IMR-90 (cell line): ENCODE measurements around the gene DENND10. TPM values are rescaled to one million over a fixed set of nuclear protein-coding genes. Genes with fewer than 3 reads are reported as not detected.

Experiments
- ATAC-seq: fragments of 200-7000 bp; cut with Tn5 transposase; 2 replicates; pipeline ENCODE4 v1.9.1; 2020; ENCODE audit warnings: low read depth, mild to moderate bottlenecking, moderate library complexity
- BruUV-seq: library from RNA; stranded (reverse); fragments of 400-500 nt; replicated peaks from 2 replicates; lab custom pipeline; 2021; lab: Mats Ljungman, UMichigan
- CTCF ChIA-PET: fragments of 300-600 bp; formaldehyde crosslinking; extraction: SDS; loops from one replicate; lab custom pipeline; 2021; ENCODE audit warnings: antibody characterized with exemption; lab: Yijun Ruan, JAX
- POLR2A ChIA-PET: fragments of 300-600 bp; sonication (Branson Sonifier 250); formaldehyde crosslinking; loops from one replicate; lab custom pipeline; 2022; ENCODE audit warnings: antibody characterized with exemption; ENCODE audit not compliant: unreplicated experiment; lab: Charles Lee
- DNase-seq: peaks from one replicate; pipeline ENCODE4 v3.0.0; 2013
- H2AFZ ChIP-seq: replicated peaks from 2 replicates; pipeline ENCODE3; 2013; ENCODE audit warnings: low read length, mild to moderate bottlenecking; ENCODE audit not compliant: poor library complexity
- H2AK5ac ChIP-seq: 2 replicates; pipeline ENCODE4 v1.6.1; 2013; ENCODE audit warnings: low read depth, low read length, inconsistent platforms
- H2AK9ac ChIP-seq: replicated peaks from 2 replicates; pipeline ENCODE3; 2013; ENCODE audit warnings: mild to moderate bottlenecking, low read depth, low read length, moderate library complexity; ENCODE audit not compliant: poor library complexity
- H2BK120ac ChIP-seq: 2 replicates; pipeline ENCODE4 v1.6.1; 2013; ENCODE audit warnings: low read depth, low read length, inconsistent platforms
- H2BK15ac ChIP-seq: 3 replicates; pipeline ENCODE4 v1.6.1; 2013; ENCODE audit warnings: low read depth, low read length, inconsistent platforms
- H2BK20ac ChIP-seq: 2 replicates; pipeline ENCODE4 v1.6.1; 2013; ENCODE audit warnings: low read depth, mild to moderate bottlenecking, inconsistent platforms, low read length, moderate library complexity
- H2BK5ac ChIP-seq: 2 replicates; pipeline ENCODE4 v1.6.1; 2013; ENCODE audit warnings: mild to moderate bottlenecking, low read depth, low read length, inconsistent platforms; ENCODE audit not compliant: poor library complexity, severe bottlenecking
- H3K14ac ChIP-seq: replicated peaks from 2 replicates; pipeline ENCODE4 v1.6.1; 2013; ENCODE audit warnings: low read depth, low read length, inconsistent platforms
- H3K18ac ChIP-seq: 2 replicates; pipeline ENCODE4 v1.6.1; 2013; ENCODE audit warnings: low read depth, low read length, control low read depth
- H3K23ac ChIP-seq: 2 replicates; pipeline ENCODE4 v1.6.1; 2013; ENCODE audit warnings: low read depth, low read length, inconsistent platforms
- H3K27ac ChIP-seq: 2 replicates; pipeline ENCODE4 v1.5.1; 2013; ENCODE audit warnings: mild to moderate bottlenecking, control low read depth, low read length; ENCODE audit not compliant: insufficient read depth
- H3K27me3 ChIP-seq: 2 replicates; pipeline ENCODE4 v1.6.1; 2013; ENCODE audit warnings: low read length; ENCODE audit not compliant: control insufficient read depth, insufficient read depth
- H3K36me3 ChIP-seq: 2 replicates; pipeline ENCODE4 v1.6.1; 2013; ENCODE audit warnings: low read length, mixed read lengths; ENCODE audit not compliant: control insufficient read depth, insufficient read depth
- H3K4ac ChIP-seq: 2 replicates; pipeline ENCODE4 v1.6.1; 2013; ENCODE audit warnings: low read depth, low read length, inconsistent platforms
- H3K4me1 ChIP-seq: 2 replicates; pipeline ENCODE4 v1.6.1; 2013; ENCODE audit warnings: low read length, mixed read lengths; ENCODE audit not compliant: control insufficient read depth, insufficient read depth
- H3K4me2 ChIP-seq: 2 replicates; pipeline ENCODE4 v1.6.1; 2013; ENCODE audit warnings: low read depth, mild to moderate bottlenecking, control low read depth, low read length, moderate library complexity
- H3K4me3 ChIP-seq: 2 replicates; pipeline ENCODE4 v1.5.1; 2013; ENCODE audit warnings: low read depth, mild to moderate bottlenecking, control low read depth, low read length, moderate library complexity; ENCODE audit not compliant: insufficient read depth
- H3K56ac ChIP-seq: 2 replicates; pipeline ENCODE4 v1.6.1; 2013; ENCODE audit warnings: low read length, inconsistent platforms; ENCODE audit not compliant: insufficient read depth; ENCODE audit errors: extremely low read depth
- H3K79me1 ChIP-seq, 2 experiments: 2 replicates each; pipeline ENCODE4 v1.6.1; 2013; ENCODE audit warnings: low read length in 2 of 2, inconsistent platforms in 1 of 2, low read depth in 1 of 2
- H3K9ac ChIP-seq: 2 replicates; pipeline ENCODE4 v1.6.1; 2013; ENCODE audit warnings: low read depth, low read length, control low read depth
- H3K9me1 ChIP-seq: 2 replicates; pipeline ENCODE4 v1.6.1; 2013; ENCODE audit warnings: low read length, inconsistent platforms; ENCODE audit not compliant: insufficient read depth
- H3K9me3 ChIP-seq: 2 replicates; pipeline ENCODE4 v1.6.1; 2013; ENCODE audit warnings: low read length; ENCODE audit not compliant: control insufficient read depth, insufficient read depth
- H4K20me1 ChIP-seq: 2 replicates; pipeline ENCODE4 v1.6.1; 2013; ENCODE audit warnings: low read length, inconsistent platforms; ENCODE audit not compliant: insufficient read depth
- H4K5ac ChIP-seq: 2 replicates; pipeline ENCODE4 v1.6.1; 2013; ENCODE audit warnings: mild to moderate bottlenecking, low read depth, low read length, control low read depth
- H4K8ac ChIP-seq, 2 experiments: 2 replicates each; pipeline ENCODE4 v1.6.1; 2013; ENCODE audit warnings: low read depth in 2 of 2, low read length in 2 of 2, control low read depth in 1 of 2, inconsistent platforms in 1 of 2
- H4K91ac ChIP-seq: 2 replicates; pipeline ENCODE4 v1.6.1; 2013; ENCODE audit warnings: low read depth, low read length, inconsistent platforms; ENCODE audit not compliant: insufficient read depth
- BHLHE40 ChIP-seq: fragments of 150-350 bp; IDR thresholded peaks from 2 replicates; pipeline ENCODE4 v1.6.1; 2016; ENCODE audit warnings: mild to moderate bottlenecking, low read depth, low read length
- CEBPB ChIP-seq: IDR thresholded peaks from 2 replicates; pipeline ENCODE4 v1.6.1; 2012; ENCODE audit warnings: low read depth, low read length, improper control_type of control experiment
- CHD1 ChIP-seq: IDR thresholded peaks from 2 replicates; pipeline ENCODE4 v1.6.1; 2012; ENCODE audit warnings: low read depth, low read length, improper control_type of control experiment
- CTCF ChIP-seq: conservative IDR thresholded peaks from 2 replicates; pipeline ENCODE4 v1.5.1; 2012; ENCODE audit warnings: mild to moderate bottlenecking, low read depth, low read length, improper control_type of control experiment
- ELK1 ChIP-seq: fragments of 150-350 bp; IDR thresholded peaks from 2 replicates; pipeline ENCODE4 v1.6.1; 2016; ENCODE audit warnings: low read depth, mild to moderate bottlenecking, low read length, moderate library complexity, borderline replicate concordance
- FOS ChIP-seq: fragments of 150-350 bp; IDR thresholded peaks from 2 replicates; pipeline ENCODE4 v1.6.1; 2016; ENCODE audit warnings: low read depth, low read length
- MAFK ChIP-seq: IDR thresholded peaks from 2 replicates; pipeline ENCODE4 v1.6.1; 2012; ENCODE audit warnings: low read depth, low read length, improper control_type of control experiment
- MAZ ChIP-seq: IDR thresholded peaks from 2 replicates; pipeline ENCODE4 v1.6.1; 2012; ENCODE audit warnings: low read depth, mild to moderate bottlenecking, low read length, improper control_type of control experiment, moderate library complexity, borderline replicate concordance
- MXI1 ChIP-seq: IDR thresholded peaks from 2 replicates; pipeline ENCODE4 v1.6.1; 2012; ENCODE audit warnings: low read depth, mild to moderate bottlenecking, low read length, moderate library complexity, borderline replicate concordance
- NFE2L2 ChIP-seq: fragments of 150-350 bp; IDR thresholded peaks from 2 replicates; pipeline ENCODE4 v1.6.1; 2016; ENCODE audit warnings: low read depth, mild to moderate bottlenecking, low read length
- POLR2A ChIP-seq: IDR thresholded peaks from 2 replicates; pipeline ENCODE4 v1.6.1; 2012; ENCODE audit warnings: mild to moderate bottlenecking, low read depth, low read length
- RAD21 ChIP-seq: IDR thresholded peaks from 2 replicates; pipeline ENCODE4 v1.6.1; 2012; ENCODE audit warnings: low read length, improper control_type of control experiment
- RCOR1 ChIP-seq: IDR thresholded peaks from 2 replicates; pipeline ENCODE4 v1.6.1; 2012; ENCODE audit warnings: mild to moderate bottlenecking, low read length, improper control_type of control experiment; ENCODE audit not compliant: insufficient replicate concordance
- SMC3 ChIP-seq: fragments of 150-350 bp; IDR thresholded peaks from 2 replicates; pipeline ENCODE4 v1.6.1; 2016; ENCODE audit warnings: low read depth, mild to moderate bottlenecking, antibody characterized with exemption, low read length, moderate library complexity
- USF2 ChIP-seq: fragments of 150-350 bp; IDR thresholded peaks from 2 replicates; pipeline ENCODE4 v1.6.1; 2017; ENCODE audit warnings: mild to moderate bottlenecking, antibody characterized with exemption, low read length, low read depth
- WGBS, 2 experiments: methylation state at CpG; one replicate each; pipeline versions ENCODE4 v1.1.5 to v1.1.7; 2013; ENCODE audit warnings: missing lambda C conversion rate in 2 of 2; ENCODE audit not compliant: insufficient read length in 1 of 2; ENCODE audit errors: extremely low coverage in 2 of 2; 5-methylcytosine and 5-hydroxymethylcytosine counted together
- dilution Hi-C: fragments of 300-500 bp; cut with HindIII; formaldehyde crosslinking; loops from one replicate; pipeline ENCODE4 v1.14.3; 2018; ENCODE audit warnings: low sequenced_read_pairs; ENCODE audit not compliant: unreplicated experiment
- in situ Hi-C: fragments of 300-500 bp; cut with MboI; formaldehyde crosslinking; loops from 3 replicates; pipeline ENCODE4 v1.14.3; 2019; ENCODE audit warnings: low sequenced_read_pairs, inconsistent platforms, mixed read lengths
- intact Hi-C: fragments of 100-400 bp; cut with micrococcal nuclease; formaldehyde crosslinking; loops from 2 replicates; pipeline ENCODE4 v1.10.0; 2022
- polyA plus RNA-seq, 3 experiments: library from polyadenylated mRNA; depleted of rRNA; stranded (reverse); fragments of >200 nt; gene quantifications; 2 replicates each; pipeline ENCODE4 v1.2.3, GENCODE V29; 2012; ENCODE audit warnings: low replicate concordance in 1 of 3
- total RNA-seq: library from RNA; depleted of rRNA; stranded (reverse); fragments of >200 nt; gene quantifications from 2 replicates; pipeline ENCODE4 v1.2.3, GENCODE V29; 2012

DENND10 gene
- total and polyA plus RNA-seq, 2 of the 4 experiments (the other 2 are of a cell fraction): 50.9 to 81.4 TPM

- Histone ChIP-seq H3K79me1 (peaks cover 7 to 34% of the 10 kb centered on the region in 2 experiments), H3K18ac (no peak overlapping the region), H2BK5ac (no peak overlapping the region), H3K4ac (no peak overlapping the region), H2BK120ac (no peak overlapping the region), H2AK5ac (no peak overlapping the region), H3K23ac (no peak overlapping the region), H4K20me1 (no peaks in the 10 kb centered on the region), H3K9me1 (peaks cover 7% of the 10 kb centered on the region; the same call in 1 of the 2 replicates), H3K27ac (no peak overlapping the region), H2AFZ (no peak overlapping the region), H3K4me2 (no peak overlapping the region), H3K9ac (no peak overlapping the region), H3K36me3 (peaks cover 55% of the 10 kb centered on the region), H3K56ac (no peak overlapping the region), H3K9me3 (no peaks in the 10 kb centered on the region), H3K27me3 (no peaks in the 10 kb centered on the region), H4K8ac (no peak overlapping the region), H2BK20ac (no peak overlapping the region), H2BK15ac (no peak overlapping the region), H3K4me3 (no peak overlapping the region), H4K91ac (no peak overlapping the region), H4K5ac (no peak overlapping the region), H3K14ac (no peak overlapping the region), H2AK9ac (no peak overlapping the region), H3K4me1 (peaks cover 14% of the 10 kb centered on the region)
- no TSS peak for BruUV-seq
- no peak for DNase-seq
- TF ChIP-seq FOS (no peak), NFE2L2 (no peak), CEBPB (no peak), USF2 (no peak), CHD1 (no peak), BHLHE40 (no peak), ELK1 (no peak), SMC3 (no peak), MAFK (no peak), RAD21 (no peak), CTCF (no peak), MAZ (no peak), MXI1 (no peak), RCOR1 (no peak), POLR2A (no peak)
- ATAC-seq: no peak
- dilution Hi-C loops: no loop called here
- intact Hi-C loops: no loop called here
- POLR2A ChIA-PET: no interaction called here
- in situ Hi-C loops: no loop called here
- 100% methylated on average over 1 of the region's 2 CpGs; no CpG with 5 or more reads in 1 of the 2 experiments for WGBS, 2 experiments
- CTCF ChIA-PET: interaction anchor here (0.6 kb wide), 1 partner anchor 177 kb away, joined by 3 read pairs; no protein-coding TSS in a partner anchor
Measured at GRCh38 chr10:119125942-119126341, 22.0 kb downstream of the DENND10 start.
